ENCODE results near the gene CHTF18.
"Not testable (repeated sequence)": the region's sequence is repeated elsewhere in the genome, so short reads cannot be mapped to it uniquely, and the experiment has no call there.

CHTF18 gene

DNA sequence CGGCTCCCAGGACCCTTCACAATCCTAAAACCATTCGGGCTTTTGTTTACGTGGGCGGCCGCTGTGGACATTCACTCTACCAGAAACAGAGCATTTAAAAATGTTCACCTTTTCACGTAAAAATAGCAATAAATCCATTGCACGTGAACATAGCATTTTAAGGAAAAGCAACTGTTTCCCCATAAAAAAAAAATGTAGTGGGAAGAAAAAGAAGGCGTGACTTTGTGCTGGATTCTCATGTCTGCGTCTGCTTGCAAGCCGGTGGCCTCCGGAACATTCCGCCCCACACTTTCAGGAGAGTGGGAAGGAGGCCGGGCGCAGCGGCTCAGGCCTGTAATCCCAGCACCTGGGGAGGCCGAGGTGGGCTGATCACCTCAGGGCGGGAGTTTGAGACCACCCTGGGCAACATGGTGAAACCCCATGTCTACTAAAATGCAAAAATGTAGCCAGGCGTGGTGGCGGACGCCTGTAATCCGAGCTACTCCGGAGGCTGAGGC lies 25.5 kb downstream of the CHTF18 start:
- DNase-seq, result no peak

DNA sequence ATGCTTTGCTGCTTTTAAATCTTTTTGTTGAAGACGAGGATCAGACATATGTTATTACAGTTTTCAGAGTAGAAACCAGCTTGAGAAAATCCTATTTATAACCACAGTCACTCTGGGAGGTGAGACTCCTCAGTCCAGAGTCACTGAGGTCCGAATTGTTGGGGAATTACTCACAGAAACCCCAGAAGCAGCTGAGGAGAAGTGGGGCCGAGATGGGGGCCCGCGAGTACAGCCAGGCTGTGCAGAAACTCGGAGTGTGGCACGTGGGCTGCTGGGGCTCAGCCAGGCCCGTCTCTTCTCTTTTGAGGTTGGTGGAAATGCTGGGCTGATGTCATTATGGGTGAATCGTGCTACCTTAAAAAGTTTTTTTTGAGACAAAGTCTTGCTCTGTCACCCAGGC lies 26.6 kb downstream of the CHTF18 start:
- no peak for DNase-seq

DNA sequence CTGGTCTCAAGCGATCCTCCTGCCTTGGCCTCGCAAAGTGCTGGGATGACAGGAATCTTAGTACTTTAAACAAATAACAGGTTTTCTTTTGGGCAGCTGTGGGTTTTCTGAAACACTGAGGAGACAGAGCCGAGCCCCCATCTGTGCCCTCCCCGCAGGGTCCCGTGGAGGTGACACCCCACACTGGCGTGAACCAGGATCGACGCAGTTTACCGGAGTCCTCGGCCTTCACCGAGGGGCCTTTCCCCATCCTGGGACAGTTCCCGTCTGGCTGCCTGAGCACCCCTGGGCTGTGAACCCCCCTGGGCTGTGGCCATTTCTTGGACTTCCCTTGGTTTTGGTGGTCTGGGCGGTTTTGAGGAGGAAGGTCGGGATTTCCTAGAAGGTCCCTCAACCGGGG lies 27.4 kb downstream of the CHTF18 start:
- no peak for DNase-seq

- no peak for DNase-seq
Measured at GRCh38 chr16:817001-817906, 28.8 kb downstream of the CHTF18 start.

DNA sequence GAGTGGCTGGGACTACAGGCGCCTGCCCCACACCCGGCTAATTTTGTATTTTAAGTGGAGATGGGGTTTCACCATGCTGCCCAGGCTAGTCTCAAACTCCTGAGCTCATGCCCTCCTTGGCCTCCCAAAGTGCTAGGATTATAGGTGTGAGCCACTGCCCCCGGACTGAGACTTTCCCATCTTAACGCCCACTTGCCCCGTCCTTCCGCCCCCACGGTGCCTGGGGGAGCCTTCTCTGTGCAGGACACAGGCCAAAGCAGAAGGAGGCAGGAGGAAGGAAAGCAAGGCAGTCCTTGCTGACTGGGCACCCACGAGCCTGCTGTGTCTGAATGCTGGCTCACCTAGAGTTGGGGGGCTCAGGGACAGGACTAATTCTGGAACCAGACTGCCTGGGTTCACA lies 29.7 kb downstream of the CHTF18 start:
- no peak for DNase-seq

- DNase-seq, result no peak
Measured at GRCh38 chr16:818592-818991, 30.2 kb downstream of the CHTF18 start.

DNA sequence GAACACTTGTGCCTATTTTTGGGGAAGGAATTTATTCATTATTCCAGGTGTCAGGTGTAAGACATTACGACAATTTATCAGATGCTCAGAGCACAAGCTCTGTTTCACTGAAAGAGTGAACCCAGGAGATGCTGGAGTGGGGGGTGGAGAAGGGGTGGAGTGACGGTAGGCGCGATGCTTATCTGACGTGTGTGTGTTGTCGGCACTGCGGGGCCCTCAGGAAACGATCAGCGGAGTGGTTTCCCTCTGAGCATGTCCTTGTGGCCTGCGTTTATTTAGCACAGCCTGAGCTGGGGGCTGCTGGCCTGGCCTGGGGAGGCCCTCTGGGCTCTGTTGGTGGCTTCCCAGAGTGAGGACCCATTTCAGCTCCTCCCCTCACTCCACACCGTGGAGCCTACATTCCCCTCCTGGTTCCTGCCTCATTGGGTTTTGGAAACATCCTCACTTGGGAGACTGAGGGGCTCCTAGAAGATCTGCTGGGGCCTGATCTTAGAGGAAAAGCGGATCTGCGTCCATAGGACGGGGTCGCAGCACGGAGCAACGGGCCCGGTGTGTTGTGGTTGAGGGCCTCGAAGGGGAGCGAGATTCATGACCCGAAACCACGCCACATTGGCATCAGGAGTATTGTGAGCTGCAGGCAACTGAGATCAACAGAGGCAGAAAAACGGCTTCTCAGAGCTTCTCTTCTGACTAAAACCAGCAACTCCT lies 31.1 kb downstream of the CHTF18 start:
- no peak for DNase-seq

- not testable (repeated sequence) for DNase-seq
Measured at GRCh38 chr16:820044-820408, 31.6 kb downstream of the CHTF18 start.

GRCh38 chr16:820748-821147 lies 32.3 kb downstream of the CHTF18 start:
- DNase-seq, result no peak

- DNase-seq, result no peak
Measured at GRCh38 chr16:821751-822150, 33.3 kb downstream of the CHTF18 start.

- DNase-seq, result no peak
Measured at GRCh38 chr16:822174-822908, 33.9 kb downstream of the CHTF18 start.

GRCh38 chr16:822909-823297 lies 34.5 kb downstream of the CHTF18 start:
- DNase-seq, result no peak

GRCh38 chr16:824194-824593 lies 35.8 kb downstream of the CHTF18 start:
- DNase-seq, result no peak

GRCh38 chr16:824601-825000 lies 36.2 kb downstream of the CHTF18 start:
- no peak for DNase-seq

GRCh38 chr16:825341-826061 lies 37.1 kb downstream of the CHTF18 start:
- DNase-seq, result no peak

DNA sequence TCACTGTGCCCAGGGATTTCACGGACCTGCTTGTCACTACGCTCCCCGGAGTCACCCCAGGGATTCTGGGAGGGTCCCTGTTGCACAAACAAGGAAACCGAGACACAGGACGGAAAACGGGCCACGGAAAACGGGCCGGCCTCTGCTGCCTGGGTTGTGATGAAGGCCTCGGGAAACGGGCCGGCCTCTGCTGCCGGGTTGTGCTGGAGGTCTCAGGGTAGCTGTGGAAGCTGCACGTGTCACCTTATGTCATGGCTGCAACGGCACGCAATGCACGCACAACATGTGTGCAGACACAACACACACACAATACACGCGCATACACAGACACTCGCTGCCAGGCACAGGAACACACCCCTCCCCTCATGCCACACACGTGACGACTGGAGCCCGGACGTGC lies 39.1 kb downstream of the CHTF18 start:
- no peak for DNase-seq

GRCh38 chr16:828891-829290 lies 40.5 kb downstream of the CHTF18 start:
- no peak for DNase-seq

GRCh38 chr16:830107-830870 lies 41.9 kb downstream of the CHTF18 start:
- no peak for DNase-seq

- DNase-seq, result no peak
Measured at GRCh38 chr16:830871-831570, 42.6 kb downstream of the CHTF18 start.

GRCh38 chr16:831571-832413 lies 43.4 kb downstream of the CHTF18 start:
- no peak for DNase-seq

Measured in stimulated activated CD4-positive, alpha-beta T cell treated with anti-CD3 and anti-CD28 coated beads, Interleukin-15, amount 100 ng/mL, for 24 hours (primary cell).